Esophagus (tissue), 2 donors: ENCODE data around the gene COA7. TPM values are rescaled to one million over a fixed set of nuclear protein-coding genes. Genes with fewer than 3 reads are reported as not detected.
A peak's percentile ranks its signal among the peaks of the same experiment; 100 is the strongest.
"Not testable (repeated sequence)": the region's sequence is repeated elsewhere in the genome, so short reads cannot be mapped to it uniquely, and the experiment has no call there.

Experiments
- H3K27ac ChIP-seq, 2 donors: one replicate each; pipeline ENCODE4 v1.5.1; 2013; ENCODE audit warnings: low read depth in 2 of 2, mild to moderate bottlenecking in 2 of 2, inconsistent platforms in 1 of 2, low read length in 1 of 2, moderate library complexity in 1 of 2
- H3K27me3 ChIP-seq, 2 donors: one replicate each; pipeline ENCODE4 v1.6.1; 2013; ENCODE audit warnings: low read length in 2 of 2, control low read depth in 1 of 2, mild to moderate bottlenecking in 1 of 2; ENCODE audit not compliant: insufficient read depth in 2 of 2, control insufficient read depth in 1 of 2
- H3K36me3 ChIP-seq, 2 donors: one replicate each; pipeline ENCODE4 v1.6.1; 2013; ENCODE audit warnings: low read length in 1 of 2; ENCODE audit not compliant: control insufficient read depth in 2 of 2, insufficient read depth in 2 of 2
- H3K4me1 ChIP-seq, 2 donors: one replicate each; pipeline ENCODE4 v1.6.1; 2013; ENCODE audit warnings: low read length in 1 of 2; ENCODE audit not compliant: control insufficient read depth in 2 of 2, insufficient read depth in 2 of 2
- H3K4me3 ChIP-seq, 2 donors: one replicate each; pipeline ENCODE4 v1.5.1; 2013; ENCODE audit warnings: low read length in 2 of 2, mild to moderate bottlenecking in 2 of 2, low read depth in 1 of 2, moderate library complexity in 1 of 2
- H3K9me3 ChIP-seq, 2 donors: one replicate each; pipeline ENCODE4 v1.6.1; 2013; ENCODE audit warnings: mild to moderate bottlenecking in 2 of 2, low read depth in 1 of 2, low read length in 1 of 2, moderate library complexity in 1 of 2; ENCODE audit not compliant: control insufficient read depth in 2 of 2, insufficient read depth in 1 of 2
- WGBS, 2 donors: extraction: QIAGEN DNeasy Blood & Tissue Kit; methylation state at CpG; one replicate each; pipeline ENCODE4 v1.1.7; 2013; 5-methylcytosine and 5-hydroxymethylcytosine counted together
- polyA plus RNA-seq, 2 donors: library from polyadenylated mRNA; stranded (reverse); fragments of 200-250 nt; gene quantifications; one replicate each; pipeline ENCODE4 v1.2.3, GENCODE V29; 2013
- donor health status: healthy with polysubstance abuse.
- donor health status: Bipolar disorder and iron deficiency.

Gene COA7
- polyA plus RNA-seq, 2 donors, result 4.0 to 8.3 TPM

GRCh38 chr1:52706941-52707926, 9.1 kb upstream of the COA7 start:
- H3K27ac ChIP-seq, result no peak overlapping the region
- no peaks in the 10 kb centered on the region for H3K36me3 ChIP-seq
- H3K27me3 ChIP-seq, result no peaks in the 10 kb centered on the region
- 87% methylated on average over 18 of the region's 18 CpGs for WGBS, 2 donors
- no peaks in the 10 kb centered on the region for H3K4me1 ChIP-seq
- no peaks in the 10 kb centered on the region for H3K9me3 ChIP-seq
- no peak overlapping the region for H3K4me3 ChIP-seq

DNA sequence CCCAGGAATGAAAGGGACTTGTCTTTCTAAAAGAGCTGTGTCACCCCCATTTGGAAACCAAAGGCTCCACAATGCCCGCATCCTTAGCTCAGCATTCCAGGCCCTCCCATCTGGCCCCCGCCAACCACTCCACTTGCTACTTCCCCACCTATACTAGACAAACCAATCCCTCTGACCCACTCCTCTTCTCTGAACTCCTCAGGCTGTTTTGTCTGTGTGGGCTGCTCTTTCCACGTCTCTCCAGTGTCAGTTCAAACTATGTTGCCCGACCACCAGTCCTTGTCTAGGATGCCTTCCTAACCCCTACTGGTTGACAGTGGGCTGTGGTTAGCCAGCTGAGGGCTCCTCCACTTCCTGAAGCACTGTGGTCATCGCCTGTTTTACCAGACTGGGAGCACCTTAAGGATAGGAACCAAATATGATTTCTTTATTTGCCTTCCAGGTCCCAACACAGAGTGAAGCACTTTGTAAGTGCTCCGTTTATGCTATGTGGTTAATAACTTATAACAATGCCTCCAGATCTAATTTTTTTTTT, 8.1 kb upstream of the COA7 start:
- 71 to 72% methylated on average over 6 of the region's 6 CpGs for WGBS, 2 donors
- no peaks in the 10 kb centered on the region for H3K27me3 ChIP-seq

DNA sequence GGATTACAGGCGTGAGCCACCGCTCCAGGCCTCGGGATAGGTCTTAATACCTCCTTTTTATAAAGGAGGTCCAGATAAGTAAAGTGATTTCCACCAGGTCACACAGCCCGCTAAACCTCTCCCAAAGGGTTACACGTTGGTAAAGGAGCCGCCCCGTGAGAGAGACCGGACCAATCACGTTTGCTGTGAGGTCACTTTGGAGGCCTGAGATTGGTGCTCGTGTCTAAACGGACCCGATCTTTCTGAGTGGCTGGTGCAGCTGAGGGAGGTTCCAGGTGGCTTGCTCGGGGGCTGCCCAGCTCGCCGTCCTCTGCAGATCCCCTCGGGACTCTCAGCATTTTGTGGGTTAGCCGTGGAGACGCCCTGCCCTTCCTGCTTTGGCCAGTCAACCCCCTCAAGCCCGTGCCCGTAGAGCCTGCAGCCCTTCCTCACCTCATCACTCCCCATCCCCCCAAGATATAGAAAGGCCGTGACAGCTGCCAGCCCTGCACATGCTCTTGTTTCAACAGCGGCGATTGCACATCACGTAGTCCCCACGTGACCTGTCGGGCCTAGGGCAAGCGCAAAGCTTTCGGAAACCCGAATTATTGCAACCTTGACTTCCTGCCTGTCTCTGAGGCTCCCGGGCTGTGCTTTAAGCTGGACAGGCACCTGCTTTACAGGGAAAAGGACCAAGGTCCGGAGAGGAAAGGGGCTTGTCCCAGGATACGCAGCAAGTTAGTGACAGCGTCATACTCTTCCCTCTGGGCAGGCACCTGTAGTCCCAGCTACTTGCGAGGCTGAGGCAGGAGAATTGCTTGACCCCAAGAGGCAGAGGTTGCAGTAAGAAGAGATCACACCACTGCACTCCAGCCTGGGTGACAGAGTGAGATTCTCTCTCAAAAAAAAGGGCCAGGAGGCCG, 5.0 kb upstream of the COA7 start:
- peak overlapping the region; percentile 82 to 96 for H3K27ac ChIP-seq
- WGBS, 2 donors, result 5 to 6% methylated on average over 35 of the region's 35 CpGs
- H3K9me3 ChIP-seq, result no peaks in the 10 kb centered on the region
- H3K36me3 ChIP-seq, result no peaks in the 10 kb centered on the region
- H3K4me3 ChIP-seq, result peak overlapping the region; percentile 60 to 65
- H3K4me1 ChIP-seq, result no peaks in the 10 kb centered on the region
- no peaks in the 10 kb centered on the region for H3K27me3 ChIP-seq

More for the DNA sequence above, 8.1 kb upstream of the COA7 start:
- H3K4me3 ChIP-seq, result no peak overlapping the region
- H3K27ac ChIP-seq, result no peak overlapping the region
- no peaks in the 10 kb centered on the region for H3K4me1 ChIP-seq
- H3K9me3 ChIP-seq, result no peaks in the 10 kb centered on the region
- H3K36me3 ChIP-seq, result no peaks in the 10 kb centered on the region

DNA sequence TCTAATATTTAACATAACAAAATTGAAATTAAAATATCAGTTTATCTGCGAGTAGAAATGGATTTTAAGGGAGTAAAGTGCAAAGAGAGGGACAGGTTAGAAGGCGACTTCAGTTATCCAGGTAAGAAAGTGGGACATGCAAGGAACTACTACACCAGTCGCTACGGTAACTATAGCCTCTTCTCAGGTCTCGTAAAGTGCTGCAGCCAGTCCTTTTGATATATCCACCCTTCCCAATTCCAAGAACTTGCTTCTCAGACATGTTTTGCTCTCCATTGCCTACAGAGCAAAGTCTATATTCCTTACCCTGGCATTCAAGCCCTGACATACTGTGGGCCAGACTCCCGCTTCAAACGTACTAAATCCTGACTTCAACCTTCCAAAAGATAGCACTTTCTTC, 2.5 kb downstream of the COA7 start:
- H3K36me3 ChIP-seq, result peaks cover 5 to 7% of the 10 kb centered on the region in 2 donors
- no peaks in the 10 kb centered on the region for H3K4me1 ChIP-seq
- H3K27ac ChIP-seq, result no peak overlapping the region
- no peaks in the 10 kb centered on the region for H3K9me3 ChIP-seq
- no peak overlapping the region for H3K4me3 ChIP-seq
- no peaks in the 10 kb centered on the region for H3K27me3 ChIP-seq
- 95 to 96% methylated on average over 7 of the region's 7 CpGs for WGBS, 2 donors

DNA sequence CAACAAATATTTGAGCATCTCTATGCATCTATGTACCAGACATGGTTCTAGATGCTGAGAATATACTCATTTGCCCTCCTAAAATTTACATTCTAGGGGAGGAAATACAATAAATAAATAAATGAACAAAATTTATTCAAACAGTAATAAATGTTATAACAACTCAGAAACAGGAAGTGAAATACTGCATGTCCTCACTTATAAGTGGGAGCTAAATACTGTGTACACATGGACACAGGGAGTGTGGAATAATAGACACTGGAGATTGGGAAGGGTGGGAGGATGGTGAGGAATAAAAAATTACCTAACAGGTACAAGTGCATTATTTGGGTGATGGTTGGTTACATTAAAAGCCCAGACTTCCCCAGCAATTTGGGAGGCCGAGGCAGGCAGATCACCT, 4.3 kb downstream of the COA7 start:
- peaks cover 5 to 7% of the 10 kb centered on the region in 2 donors for H3K36me3 ChIP-seq
- 100% methylated on average over 1 of the region's 1 CpG for WGBS, 2 donors
- H3K9me3 ChIP-seq, result no peaks in the 10 kb centered on the region
- no peaks in the 10 kb centered on the region for H3K4me1 ChIP-seq
- H3K27ac ChIP-seq, result no peak overlapping the region
- H3K27me3 ChIP-seq, result no peaks in the 10 kb centered on the region
- H3K4me3 ChIP-seq, result no peak overlapping the region

- H3K4me3 ChIP-seq, H3K27me3 ChIP-seq, H3K9me3 ChIP-seq, H3K4me1 ChIP-seq, H3K27ac ChIP-seq, H3K36me3 ChIP-seq: not testable (repeated sequence)
- 92 to 99% methylated on average over 10 of the region's 10 CpGs for WGBS, 2 donors
Measured at GRCh38 chr1:52693351-52693750, 4.8 kb downstream of the COA7 start.

GRCh38 chr1:52692697-52693096, 5.5 kb downstream of the COA7 start:
- H3K4me1 ChIP-seq, result no peaks in the 10 kb centered on the region
- no peaks in the 10 kb centered on the region for H3K27me3 ChIP-seq
- H3K36me3 ChIP-seq, result peaks cover 8 to 10% of the 10 kb centered on the region in 2 donors
- no peaks in the 10 kb centered on the region for H3K9me3 ChIP-seq
- no peak overlapping the region for H3K27ac ChIP-seq
- 94 to 98% methylated on average over 4 of the region's 4 CpGs for WGBS, 2 donors
- no peak overlapping the region for H3K4me3 ChIP-seq

DNA sequence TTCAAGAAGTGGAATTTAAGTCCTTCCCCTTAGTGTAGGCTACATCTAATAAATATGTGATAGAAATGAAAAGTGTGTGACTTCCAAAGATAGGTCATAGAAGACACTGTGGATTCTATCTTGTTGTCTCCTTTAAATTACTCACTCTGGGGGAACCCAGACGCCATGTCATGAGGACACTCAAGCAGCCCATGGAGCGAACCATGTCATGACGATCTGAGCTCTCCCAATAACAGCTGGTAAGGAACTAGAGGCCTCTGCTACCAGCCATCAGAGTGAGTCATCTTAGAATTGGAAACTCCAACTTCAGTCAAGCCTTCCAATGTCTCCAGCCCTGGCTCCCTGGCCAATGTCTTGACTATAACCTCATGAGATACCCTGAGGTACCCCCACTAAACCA, 6.3 kb downstream of the COA7 start:
- Histone ChIP-seq H3K4me1 (no peaks in the 10 kb centered on the region), H3K9me3 (no peaks in the 10 kb centered on the region), H3K36me3 (peaks cover 10 to 11% of the 10 kb centered on the region in 2 donors), H3K4me3 (no peak overlapping the region), H3K27me3 (no peaks in the 10 kb centered on the region), H3K27ac (no peak overlapping the region)
- WGBS, 2 donors, result 98 to 99% methylated on average over 3 of the region's 3 CpGs

- WGBS, 2 donors, result 93 to 95% methylated on average over 5 of the region's 5 CpGs
- Histone ChIP-seq H3K27me3 (no peaks in the 10 kb centered on the region), H3K36me3 (peaks cover 3 to 6% of the 10 kb centered on the region in 2 donors), H3K4me1 (no peaks in the 10 kb centered on the region), H3K27ac (no peak overlapping the region), H3K4me3 (no peak overlapping the region), H3K9me3 (no peaks in the 10 kb centered on the region)
Measured at GRCh38 chr1:52686830-52687229, 11.3 kb downstream of the COA7 start.
